ENCODE results near the gene HMGCLL1.

The HMGCLL1 gene

GRCh38 chr6:55448451-55448850 lies 130.5 kb downstream of the HMGCLL1 start:
- in situ Hi-C loops (cut with HindIII; ENCODE audit: low sequenced_read_pairs): no loop called here

GRCh38 chr6:55447891-55448290 lies 131.1 kb downstream of the HMGCLL1 start:
- in situ Hi-C loops (cut with HindIII; ENCODE audit: low sequenced_read_pairs): no loop called here

DNA sequence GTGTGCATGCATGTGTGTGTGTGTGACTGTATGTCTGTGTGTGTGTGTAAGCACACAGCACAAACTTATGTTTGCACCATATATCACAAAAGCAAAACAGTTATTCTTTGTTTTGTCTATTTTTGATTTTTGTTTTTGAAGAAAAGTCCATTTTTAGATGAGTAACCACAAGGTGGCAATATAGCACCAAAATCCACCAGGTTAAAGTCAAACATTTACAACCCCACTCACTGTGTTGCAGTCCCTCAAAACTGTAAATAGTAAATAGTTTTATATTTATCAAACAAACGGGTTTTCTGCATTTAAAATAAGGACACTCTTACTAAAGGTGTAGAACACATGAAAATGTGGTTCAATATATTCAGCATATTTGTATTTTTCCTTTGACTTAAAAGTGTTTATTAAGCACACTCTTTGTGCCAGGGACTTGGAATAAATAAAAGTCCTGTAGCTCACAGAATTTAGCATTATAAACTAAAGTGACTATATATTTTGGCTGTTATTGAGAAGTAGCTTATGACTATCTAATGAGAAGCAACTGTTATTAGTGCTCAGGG lies 133.3 kb downstream of the HMGCLL1 start:
- in situ Hi-C loops (cut with HindIII; ENCODE audit: low sequenced_read_pairs): no loop called here

- in situ Hi-C loops (cut with HindIII; ENCODE audit: low sequenced_read_pairs): no loop called here
These were observed 135.5 kb downstream of the HMGCLL1 start for GRCh38 chr6:55443238-55444134.

GRCh38 chr6:55438203-55438602 lies 140.8 kb downstream of the HMGCLL1 start:
- in situ Hi-C loops (cut with HindIII; ENCODE audit: low sequenced_read_pairs): no loop called here

DNA sequence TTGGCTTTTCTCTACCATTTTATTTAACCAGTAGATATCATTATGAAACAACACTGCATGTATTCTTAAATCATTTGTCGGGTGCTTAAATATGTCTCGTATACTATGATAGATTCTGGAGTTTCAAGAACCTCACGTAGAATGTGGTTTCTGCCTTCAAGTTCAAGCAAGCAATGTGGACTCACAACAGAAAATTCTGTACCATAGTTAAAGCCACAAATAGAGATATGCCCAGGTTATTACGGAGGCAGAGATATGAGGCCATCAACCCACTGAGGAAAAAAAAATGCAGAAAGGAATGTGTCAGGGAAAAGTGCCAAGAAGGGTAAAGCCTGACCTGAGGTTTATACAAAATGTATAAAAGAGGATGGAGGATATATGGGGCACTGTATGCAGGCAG lies 141.9 kb downstream of the HMGCLL1 start:
- in situ Hi-C loops (cut with HindIII; ENCODE audit: low sequenced_read_pairs): no loop called here

DNA sequence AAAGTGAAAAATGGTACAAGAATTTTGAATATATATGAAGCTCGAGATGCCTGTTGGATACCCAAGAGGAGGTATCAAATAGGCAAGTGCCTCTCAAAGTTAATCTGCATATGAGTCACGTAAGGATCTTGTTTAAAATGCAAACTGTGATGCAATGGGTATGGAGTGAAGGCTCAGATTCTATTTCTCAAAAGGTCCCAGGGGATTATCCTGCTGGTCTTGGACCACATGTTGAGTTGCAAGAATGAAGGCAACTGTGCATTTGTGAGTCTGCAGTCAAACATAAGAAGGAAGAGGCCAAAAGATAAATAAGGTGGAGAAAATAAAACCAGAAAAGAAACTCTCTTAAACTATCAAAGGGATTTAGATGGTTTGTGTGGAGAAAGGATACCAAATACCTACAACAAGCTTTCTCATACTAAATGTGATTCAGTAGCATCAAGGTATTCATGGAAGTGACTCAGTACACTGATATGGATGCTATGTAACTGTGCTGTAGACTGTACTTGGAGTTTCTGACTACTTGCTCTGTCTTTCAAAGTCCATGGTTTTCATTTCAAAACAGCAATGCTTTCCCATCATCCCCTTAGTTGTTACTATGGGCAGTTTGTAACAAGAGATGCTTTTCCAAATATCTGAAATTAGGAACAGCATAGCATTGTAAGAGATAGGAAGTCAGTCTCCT lies 145.4 kb downstream of the HMGCLL1 start:
- in situ Hi-C loops (cut with HindIII; ENCODE audit: low sequenced_read_pairs): no loop called here

DNA sequence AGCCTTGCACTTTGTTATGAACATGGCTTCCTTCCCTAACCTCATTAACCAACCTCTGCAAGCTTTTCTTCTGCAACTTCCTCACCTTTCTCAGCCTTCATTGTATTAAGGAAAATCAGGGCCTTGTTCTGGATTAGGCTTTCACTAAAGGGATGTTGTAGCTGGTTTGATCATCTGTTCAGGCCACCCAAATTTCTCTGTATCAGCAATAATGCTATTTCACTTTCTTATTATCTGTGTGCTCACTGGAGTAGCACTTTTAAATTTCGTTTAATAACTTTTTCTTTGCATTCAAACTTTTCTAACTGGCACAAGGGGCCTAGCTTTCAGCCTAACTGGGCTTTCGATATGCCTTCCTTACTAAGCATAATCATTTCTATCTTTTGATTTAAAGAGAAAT lies 155.1 kb downstream of the HMGCLL1 start:
- in situ Hi-C loops (cut with HindIII; ENCODE audit: low sequenced_read_pairs): no loop called here

DNA sequence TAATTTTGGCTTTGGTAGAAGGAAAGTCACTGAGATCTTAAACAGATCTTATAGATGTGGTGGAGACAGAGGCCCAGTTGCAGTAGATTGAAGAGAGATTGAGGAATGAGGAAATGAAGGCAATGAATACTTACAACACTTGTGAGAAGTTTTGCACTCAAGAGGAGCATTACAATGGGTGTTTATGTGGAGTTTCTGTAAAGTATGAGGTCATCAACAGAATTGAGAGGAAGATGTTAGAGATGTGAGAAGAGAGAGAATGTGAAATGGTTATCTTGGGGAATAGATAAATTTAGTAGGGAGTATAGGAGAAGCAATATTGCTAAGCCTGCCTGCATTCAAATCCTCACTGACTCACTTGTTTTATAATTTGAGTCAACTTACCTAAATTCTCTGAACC lies 168.3 kb downstream of the HMGCLL1 start:
- in situ Hi-C loops (cut with HindIII; ENCODE audit: low sequenced_read_pairs): no loop called here

- in situ Hi-C loops (cut with HindIII; ENCODE audit: low sequenced_read_pairs): no loop called here
These were observed 173.3 kb downstream of the HMGCLL1 start for GRCh38 chr6:55405474-55406235.

GRCh38 chr6:55399351-55399750 lies 179.6 kb downstream of the HMGCLL1 start:
- in situ Hi-C loops (cut with HindIII; ENCODE audit: low sequenced_read_pairs): no loop called here

DNA sequence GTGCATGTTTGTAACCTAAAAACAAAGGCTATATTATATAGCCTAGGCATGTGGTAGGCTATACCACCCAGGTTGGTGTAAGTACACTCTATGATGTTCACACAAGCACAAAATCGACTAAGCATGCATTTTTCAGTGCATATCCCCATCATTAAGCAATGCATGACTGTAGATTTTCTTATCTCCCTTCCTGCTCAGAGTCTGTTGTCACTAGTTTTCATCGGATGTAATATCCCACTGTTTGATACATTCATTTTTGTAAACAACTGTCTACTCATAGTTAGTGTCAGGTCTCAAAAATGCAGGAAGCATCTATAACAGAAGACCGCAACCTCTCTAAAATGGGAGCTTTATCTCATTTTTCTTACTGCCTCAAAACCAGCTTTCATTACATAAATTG lies 181.0 kb downstream of the HMGCLL1 start:
- in situ Hi-C loops (cut with HindIII; ENCODE audit: low sequenced_read_pairs): no loop called here

- in situ Hi-C loops (cut with HindIII; ENCODE audit: low sequenced_read_pairs): no loop called here
These were observed 183.1 kb downstream of the HMGCLL1 start for GRCh38 chr6:55395871-55396270.

DNA sequence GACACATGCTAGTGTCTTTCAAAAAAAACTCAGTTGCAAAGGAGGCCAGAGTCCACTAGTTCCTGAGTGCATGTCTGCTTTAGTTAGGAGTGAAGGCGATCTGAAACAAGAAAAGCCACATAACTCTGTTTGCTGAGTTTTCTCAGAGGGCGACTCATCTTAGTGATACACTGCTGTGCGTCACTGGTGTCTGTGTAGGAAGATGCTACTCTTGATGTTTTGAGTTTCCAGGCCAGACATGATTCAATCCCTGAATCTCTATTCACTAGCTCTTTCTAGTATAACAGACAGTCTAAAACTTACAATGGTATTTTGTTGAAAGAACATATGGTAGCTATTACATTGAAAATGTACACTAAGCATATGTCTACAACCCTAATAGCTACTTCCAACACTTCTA lies 190.8 kb downstream of the HMGCLL1 start:
- in situ Hi-C loops (cut with HindIII; ENCODE audit: low sequenced_read_pairs): no loop called here

All from endothelial cell of hepatic sinusoid (primary cell).